ENCODE data around the gene TCF23.

TCF23 gene

GRCh38 chr2:27198627-27199026 is 49.8 kb downstream of the TCF23 start:
- TF ChIP-seq CTCF (IDR thresholded peaks at IDR 0.05; ENCODE audit: low read depth, low read length) = no peak
- Histone ChIP-seq H3K4me3 (ENCODE audit: low read depth, low read length) (no peak overlapping the region), H3K9me3 (ENCODE audit: severe bottlenecking) (no peaks in the 10 kb centered on the region), H3K27me3 (ENCODE audit: insufficient read depth, low read depth, severe bottlenecking) (no peaks in the 10 kb centered on the region), H3K36me3 (peaks cover 32% of the 10 kb centered on the region), H3K27ac (no peak overlapping the region)
- DNase-seq = no peak

GRCh38 chr2:27199241-27199640 is 50.4 kb downstream of the TCF23 start:
- peaks cover 39% of the 10 kb centered on the region for H3K36me3 ChIP-seq
- no peaks in the 10 kb centered on the region for H3K9me3 ChIP-seq (ENCODE audit: severe bottlenecking)
- no peaks in the 10 kb centered on the region for H3K27me3 ChIP-seq (ENCODE audit: insufficient read depth, low read depth, severe bottlenecking)
- H3K4me3 ChIP-seq (ENCODE audit: low read depth, low read length) = no peak overlapping the region
- H3K27ac ChIP-seq = no peak overlapping the region
- DNase-seq = no peak
- no peak for TF ChIP-seq CTCF (IDR thresholded peaks at IDR 0.05; ENCODE audit: low read depth, low read length)

- H3K36me3 ChIP-seq = peaks cover 63% of the 10 kb centered on the region
- no peak for TF ChIP-seq CTCF (IDR thresholded peaks at IDR 0.05; ENCODE audit: low read depth, low read length)
Observed at GRCh38 chr2:27201675-27202074, 52.9 kb downstream of the TCF23 start.

GRCh38 chr2:27202854-27203253 is 54.0 kb downstream of the TCF23 start:
- no peak for DNase-seq

More at GRCh38 chr2:27201675-27202074, 52.9 kb downstream of the TCF23 start:
- no peak for DNase-seq
- H3K27me3 ChIP-seq (ENCODE audit: insufficient read depth, low read depth, severe bottlenecking) = no peaks in the 10 kb centered on the region
- no peak overlapping the region for H3K4me3 ChIP-seq (ENCODE audit: low read depth, low read length)
- no peak overlapping the region for H3K27ac ChIP-seq
- no peaks in the 10 kb centered on the region for H3K9me3 ChIP-seq (ENCODE audit: severe bottlenecking)

GRCh38 chr2:27203741-27204140 is 54.9 kb downstream of the TCF23 start:
- peaks cover 84% of the 10 kb centered on the region for H3K36me3 ChIP-seq

More at GRCh38 chr2:27202854-27203253, 54.0 kb downstream of the TCF23 start:
- Histone ChIP-seq H3K9me3 (ENCODE audit: severe bottlenecking) (no peaks in the 10 kb centered on the region), H3K4me3 (ENCODE audit: low read depth, low read length) (no peak overlapping the region), H3K27me3 (ENCODE audit: insufficient read depth, low read depth, severe bottlenecking) (no peaks in the 10 kb centered on the region), H3K27ac (no peak overlapping the region), H3K36me3 (peaks cover 75% of the 10 kb centered on the region)
- no peak for TF ChIP-seq CTCF (IDR thresholded peaks at IDR 0.05; ENCODE audit: low read depth, low read length)

More at GRCh38 chr2:27203741-27204140, 54.9 kb downstream of the TCF23 start:
- DNase-seq = no peak
- no peaks in the 10 kb centered on the region for H3K27me3 ChIP-seq (ENCODE audit: insufficient read depth, low read depth, severe bottlenecking)
- H3K27ac ChIP-seq = no peak overlapping the region
- TF ChIP-seq CTCF (IDR thresholded peaks at IDR 0.05; ENCODE audit: low read depth, low read length) = no peak
- H3K4me3 ChIP-seq (ENCODE audit: low read depth, low read length) = no peak overlapping the region
- H3K9me3 ChIP-seq (ENCODE audit: severe bottlenecking) = no peaks in the 10 kb centered on the region
